Hindlimb muscle (tissue), 1 donor: ENCODE measurements around the gene CAMTA1. TPM values are rescaled to one million over a fixed set of nuclear protein-coding genes. Genes with fewer than 3 reads are reported as not detected.

Experiments used
- DNase-seq: peaks from one replicate; pipeline ENCODE4 v3.0.0-alpha.2; 2013
- polyA plus RNA-seq: library from polyadenylated mRNA; unstranded; fragments of 120-200 nt; gene quantifications from one replicate; pipeline ENCODE4 v1.2.1, GENCODE V29; 2013; ENCODE audit not compliant: insufficient read length

Gene CAMTA1
- polyA plus RNA-seq, 1 donor: 39.5 TPM

DNA sequence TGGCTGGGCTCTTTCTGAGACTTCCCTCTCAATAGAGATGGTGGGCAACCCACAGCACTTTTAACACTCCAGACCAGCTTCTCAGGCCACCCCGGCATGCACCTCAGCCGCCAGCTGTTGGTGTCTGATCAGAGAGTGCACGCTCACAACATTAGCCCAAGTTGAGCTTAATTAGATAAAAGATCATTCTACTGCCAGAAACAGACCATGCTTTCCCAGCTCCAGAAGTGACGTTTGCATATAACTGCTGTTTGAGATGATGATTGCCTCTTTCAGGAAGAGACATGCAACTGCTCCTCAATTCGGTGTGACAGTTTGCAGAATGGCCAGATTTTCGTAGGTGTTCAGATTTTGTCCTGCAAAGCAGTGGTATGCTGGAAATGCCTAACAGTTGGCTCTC is 700.6 kb downstream of the CAMTA1 start:
- no peak for DNase-seq

DNA sequence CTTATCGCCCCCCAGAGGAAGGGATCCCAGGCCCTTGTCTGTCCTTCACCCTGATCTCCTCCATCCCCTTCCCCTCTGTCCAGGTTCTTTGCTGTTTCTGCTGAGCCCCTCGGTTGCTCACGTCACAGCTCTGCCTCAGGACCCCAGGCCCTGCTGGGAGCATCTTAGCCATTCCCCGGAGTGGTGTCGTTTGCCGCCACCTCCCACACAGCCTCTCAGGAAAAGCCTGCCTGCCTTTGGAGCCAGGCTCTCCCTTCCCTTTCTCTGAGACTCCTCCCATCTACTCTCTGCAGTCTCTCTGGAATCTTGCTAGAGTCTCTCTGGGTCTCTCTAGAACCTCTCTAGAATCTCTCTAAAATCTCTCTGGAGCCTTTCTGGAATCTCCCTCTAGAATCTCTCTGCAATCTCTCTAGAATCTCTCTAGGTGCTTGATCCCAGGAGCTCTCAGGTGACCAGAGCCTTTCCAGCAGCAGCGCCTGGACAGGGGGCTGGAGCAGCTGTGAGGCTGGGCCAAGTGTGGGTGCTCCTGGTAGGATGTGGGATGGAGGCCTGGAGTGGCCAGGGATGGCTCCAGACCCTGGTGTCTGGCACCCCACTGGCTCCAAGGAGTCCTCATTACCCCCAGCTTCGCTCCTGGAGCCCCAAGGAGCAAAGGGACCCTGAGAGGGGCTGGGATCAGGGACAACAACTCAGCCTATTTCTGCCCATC is 702.7 kb downstream of the CAMTA1 start:
- DNase-seq: no peak

DNA sequence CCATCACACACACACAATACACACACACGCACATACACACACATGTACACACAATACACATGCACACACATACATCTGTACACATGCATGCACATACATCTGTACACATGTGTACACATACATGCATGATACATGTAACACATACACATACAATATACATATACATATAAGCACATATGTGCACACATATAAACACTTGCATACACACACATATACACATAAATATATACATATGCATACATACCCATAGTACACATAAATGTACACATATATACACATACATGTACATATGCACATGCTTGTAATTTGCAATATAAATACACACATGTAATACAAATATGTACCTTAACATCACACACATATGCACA is 703.2 kb downstream of the CAMTA1 start:
- DNase-seq: no peak

DNA sequence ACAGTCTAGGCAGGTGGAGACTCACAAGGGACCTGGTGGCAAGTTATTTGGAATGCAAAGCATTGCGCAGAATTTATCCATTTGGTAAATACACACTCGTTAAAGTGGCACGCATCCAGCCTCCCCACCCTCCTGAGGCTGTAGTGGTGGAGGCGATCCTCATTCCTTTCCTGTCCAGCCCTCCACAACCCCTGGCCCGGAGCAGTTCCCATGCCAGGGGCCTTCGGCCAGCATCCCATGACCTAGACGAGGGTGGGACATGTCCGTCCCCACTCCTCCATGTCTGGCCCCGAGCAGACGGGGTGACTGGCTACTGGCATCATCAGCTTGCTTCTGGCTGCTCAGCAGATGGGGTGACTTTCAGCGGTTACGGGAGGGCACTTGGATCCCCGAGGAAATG is 704.3 kb downstream of the CAMTA1 start:
- no peak for DNase-seq

DNA sequence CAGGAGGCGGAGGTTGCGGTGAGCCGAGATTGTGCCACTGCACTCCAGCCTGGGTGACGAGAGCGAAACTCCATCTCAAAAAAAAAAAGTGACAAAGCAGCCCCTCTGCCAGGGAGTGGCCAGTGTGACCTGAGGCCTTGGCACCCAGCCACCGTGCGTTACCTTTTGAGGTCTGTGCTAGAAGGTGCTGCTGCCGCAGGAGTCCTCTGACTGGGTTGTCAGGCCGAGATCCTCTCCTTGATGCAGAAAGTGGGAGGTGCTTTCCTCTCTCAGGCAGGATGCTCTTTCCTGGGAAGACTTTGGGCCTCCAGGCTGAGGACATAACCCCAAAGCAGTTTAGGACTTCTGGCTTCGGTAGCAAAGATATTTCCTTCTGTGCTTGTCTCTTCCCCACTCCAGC is 705.3 kb downstream of the CAMTA1 start:
- DNase-seq: no peak

DNA sequence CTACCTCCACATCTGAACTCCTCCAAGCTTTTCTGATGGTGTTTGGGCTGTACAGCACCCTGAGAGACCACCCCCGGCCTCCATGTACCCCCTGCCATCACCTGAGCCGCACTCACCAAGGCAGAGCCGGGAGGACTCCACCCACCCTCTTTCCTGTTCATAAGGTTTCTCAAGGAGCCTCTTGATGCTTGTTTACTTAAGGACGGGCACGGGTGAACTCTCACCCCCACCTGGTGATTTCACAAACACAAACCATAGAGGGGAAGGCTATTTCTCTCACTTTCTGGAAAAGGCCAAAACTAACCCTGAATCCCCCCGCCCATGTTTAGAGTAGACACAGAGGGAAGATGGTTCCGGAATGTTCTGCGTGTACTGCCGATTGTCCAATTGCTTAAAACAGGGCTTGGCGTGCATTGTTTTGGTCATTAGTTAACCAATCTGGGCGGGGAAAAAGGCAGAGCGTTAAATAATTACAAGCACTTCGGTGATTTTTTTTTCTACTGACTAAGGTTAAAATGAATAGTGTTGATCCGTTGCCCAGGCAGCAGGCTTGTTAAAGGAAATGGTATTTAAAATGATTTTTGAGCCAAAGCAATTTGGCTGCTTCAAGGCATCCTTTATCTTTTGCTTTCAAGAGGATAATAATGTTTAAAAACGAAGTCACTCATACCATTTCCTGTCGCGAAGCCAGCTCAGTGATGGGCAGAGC is 706.0 kb downstream of the CAMTA1 start:
- no peak for DNase-seq

DNA sequence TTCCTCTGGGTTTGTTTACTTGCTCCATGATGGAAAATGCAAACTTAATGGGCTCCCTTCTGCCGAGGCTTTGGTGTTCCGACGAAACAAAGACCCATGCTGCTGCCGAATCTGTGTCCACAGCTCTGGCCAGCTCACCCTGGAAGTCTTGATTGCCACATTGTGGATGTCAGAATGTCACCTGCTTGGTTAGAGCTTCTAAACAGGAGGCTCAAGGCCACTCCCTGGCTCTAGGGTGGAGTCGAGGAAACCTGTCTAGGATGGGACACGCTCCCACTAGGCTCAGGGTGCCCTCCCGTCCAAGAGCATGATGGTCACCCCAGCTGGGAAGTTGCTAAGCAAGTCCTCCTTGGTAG is 706.5 kb downstream of the CAMTA1 start:
- DNase-seq: no peak

DNA sequence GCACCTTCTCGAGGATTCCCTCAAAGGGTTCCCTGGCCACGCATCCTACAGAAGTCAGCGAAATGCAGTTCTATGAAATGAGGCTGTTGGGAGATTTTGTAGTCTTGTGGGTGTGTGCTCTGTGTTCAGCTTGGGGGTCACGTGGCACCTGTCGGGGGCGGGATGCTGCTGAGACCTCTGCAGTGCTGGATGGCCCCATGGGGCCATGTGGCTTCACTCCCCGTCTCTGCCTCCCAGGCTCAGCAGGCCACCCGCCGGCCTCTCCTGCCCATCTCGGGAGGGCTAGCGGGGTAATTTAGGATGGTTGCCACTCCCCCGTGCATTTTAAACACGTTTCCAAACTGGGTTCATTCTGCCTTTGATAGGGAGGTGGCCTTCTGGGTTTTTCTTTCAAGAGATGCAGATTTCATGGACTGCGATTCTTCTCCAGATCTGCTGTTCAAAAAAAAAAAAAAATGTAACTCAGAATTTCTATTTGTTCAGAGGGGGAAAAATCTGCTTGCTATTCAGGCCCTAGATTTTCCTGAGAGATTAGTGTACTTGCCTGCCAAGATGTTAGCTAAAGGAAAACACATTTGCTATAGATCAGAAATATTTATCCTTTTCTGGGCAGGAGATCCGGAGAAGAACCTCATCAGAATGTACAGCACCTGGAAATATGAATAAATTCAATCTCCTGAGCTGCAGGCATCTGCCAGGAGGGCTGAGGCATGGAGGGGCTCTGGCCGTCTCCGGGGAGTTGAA is 708.6 kb downstream of the CAMTA1 start:
- no peak for DNase-seq

DNA sequence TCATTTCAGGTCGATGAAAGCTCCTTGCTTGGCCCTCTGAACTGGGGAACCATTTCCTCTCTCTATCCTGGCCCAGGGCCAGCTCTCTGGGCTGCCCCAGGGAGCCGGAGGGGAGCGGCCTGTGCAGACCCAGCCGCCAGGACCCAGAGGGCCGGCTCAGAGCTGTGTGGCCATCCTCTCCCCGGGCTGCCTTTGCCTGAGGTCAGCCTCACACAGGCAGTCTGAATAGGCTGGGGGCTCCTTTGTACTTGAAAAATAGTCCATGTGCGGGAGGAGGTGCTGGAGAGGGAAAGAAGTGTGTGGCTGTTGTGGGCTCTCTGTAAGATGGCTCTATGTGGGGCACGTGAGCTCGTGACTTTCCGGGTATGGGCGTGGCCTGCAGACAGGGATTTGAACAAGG is 710.7 kb downstream of the CAMTA1 start:
- no peak for DNase-seq

DNA sequence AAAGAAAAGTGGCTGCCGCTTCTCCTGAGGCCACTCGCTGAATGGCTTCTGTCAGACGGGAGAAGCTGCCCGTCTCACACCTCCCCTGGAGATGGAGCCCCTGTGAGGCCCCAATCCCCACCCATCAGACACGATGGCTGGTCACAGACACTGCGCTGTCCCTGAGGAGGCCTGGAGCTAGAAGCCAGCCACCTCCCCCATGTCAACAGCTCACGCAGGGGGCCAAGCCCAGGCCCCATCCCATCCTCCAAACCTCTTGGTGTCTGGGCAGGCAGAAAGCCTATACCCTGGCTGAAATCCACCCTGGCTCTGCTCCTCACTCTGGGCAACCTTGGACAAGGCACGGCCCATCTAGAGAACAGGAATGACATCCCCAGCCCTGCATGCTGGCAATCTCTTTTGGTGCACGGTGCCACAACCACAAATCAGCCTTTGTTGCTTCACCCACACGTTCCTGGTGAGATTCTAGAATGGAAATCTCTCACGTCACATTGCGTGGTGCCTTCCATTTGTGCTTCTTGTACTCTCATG is 711.9 kb downstream of the CAMTA1 start:
- no peak for DNase-seq

DNA sequence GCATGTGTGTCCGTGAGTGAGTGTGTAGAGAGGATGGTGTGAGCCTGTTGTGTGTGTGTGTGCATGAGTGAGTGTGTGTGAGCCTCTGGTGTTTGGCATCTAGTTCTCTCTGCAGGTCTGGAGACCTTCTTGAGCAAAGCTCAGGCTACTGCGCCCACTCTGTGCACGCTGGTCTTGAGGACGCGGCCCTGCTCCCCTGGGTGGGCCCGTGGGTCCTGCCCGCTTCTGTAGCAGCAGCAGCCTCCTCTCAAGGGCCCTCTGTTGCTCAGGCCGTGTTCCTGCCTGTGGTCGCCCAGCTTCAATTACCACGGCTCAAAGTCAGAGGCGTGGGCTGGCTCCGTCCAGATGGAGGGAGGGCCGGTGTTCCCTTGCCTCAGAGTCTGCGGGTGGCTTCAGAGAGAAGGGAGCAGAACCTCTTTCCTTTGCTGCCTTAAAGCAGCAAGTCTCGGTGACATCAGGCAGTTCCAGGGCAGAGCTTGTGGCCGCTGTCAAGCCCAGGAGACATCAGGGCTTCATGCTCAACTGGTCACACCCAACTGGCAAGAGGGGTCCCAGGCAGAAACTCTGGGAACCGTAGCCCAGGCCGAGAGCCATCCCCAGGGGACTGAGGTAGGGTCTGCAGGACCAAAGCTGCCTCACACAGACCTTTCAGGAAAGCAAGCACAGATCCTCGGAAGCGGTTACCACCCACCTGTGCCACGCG is 715.3 kb downstream of the CAMTA1 start:
- no peak for DNase-seq

DNA sequence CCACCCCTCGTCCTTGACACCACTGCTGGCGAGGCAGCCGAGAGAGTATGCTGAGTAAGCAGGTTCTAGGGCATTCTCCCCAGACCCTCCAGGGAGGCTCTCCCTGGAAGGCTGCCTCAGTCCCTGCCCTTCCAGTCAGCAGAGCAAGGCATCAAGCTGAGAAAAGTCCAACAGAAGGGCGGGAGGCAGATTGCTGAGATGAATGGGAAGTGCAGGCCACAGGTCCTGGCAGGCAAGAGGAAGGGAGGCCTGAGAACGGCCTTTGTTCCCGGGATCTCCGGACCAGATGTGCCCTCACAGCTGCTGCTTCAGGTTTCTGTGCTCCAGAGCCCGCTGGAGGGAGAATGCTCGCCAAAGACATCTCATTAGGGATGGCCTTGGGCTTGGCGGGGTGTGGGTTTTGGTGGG is 715.8 kb downstream of the CAMTA1 start:
- DNase-seq: peak; percentile 39

DNA sequence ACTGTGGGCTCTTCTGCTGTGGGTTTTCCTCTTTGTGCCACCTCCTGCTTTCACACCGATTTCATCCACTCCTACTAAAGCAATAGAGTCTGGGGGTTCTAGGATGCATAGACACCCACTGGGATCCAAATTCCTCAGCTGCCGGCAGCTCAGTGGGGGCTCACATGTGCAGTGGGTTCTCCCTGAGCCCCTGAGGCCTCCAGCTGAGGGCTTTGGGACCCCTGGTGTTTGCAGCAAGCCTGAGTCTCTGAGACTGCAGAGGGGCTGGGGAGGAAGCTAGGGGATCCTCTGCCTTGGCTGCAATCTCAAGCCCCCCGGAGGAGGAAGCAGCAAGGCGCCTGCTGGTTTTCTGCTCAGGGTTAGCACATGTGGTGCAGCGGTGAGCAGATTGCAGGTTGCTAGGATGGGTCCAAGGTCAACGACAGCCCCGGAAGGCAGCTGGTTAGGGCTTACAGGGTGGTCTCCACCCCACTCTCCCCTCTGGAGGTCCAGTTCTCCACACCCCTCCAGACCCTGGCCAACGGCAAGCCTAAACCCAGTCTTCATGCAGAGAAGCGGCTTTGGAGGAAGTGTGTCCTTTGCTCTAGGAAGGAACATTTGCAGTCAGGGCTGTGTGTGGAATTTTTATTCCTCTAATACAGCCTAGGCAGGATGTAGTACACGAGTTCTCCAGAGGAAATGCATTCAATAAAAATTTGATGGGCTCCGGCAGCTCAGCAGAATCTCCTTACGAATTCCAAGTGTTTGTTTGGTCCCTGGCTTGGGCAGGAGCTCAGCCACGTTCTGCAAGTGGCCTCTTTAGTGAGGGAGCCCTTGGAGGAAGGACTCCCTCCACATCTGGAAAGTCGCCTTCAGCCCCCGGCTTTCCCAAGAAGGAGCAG is 716.7 kb downstream of the CAMTA1 start:
- DNase-seq: no peak

DNA sequence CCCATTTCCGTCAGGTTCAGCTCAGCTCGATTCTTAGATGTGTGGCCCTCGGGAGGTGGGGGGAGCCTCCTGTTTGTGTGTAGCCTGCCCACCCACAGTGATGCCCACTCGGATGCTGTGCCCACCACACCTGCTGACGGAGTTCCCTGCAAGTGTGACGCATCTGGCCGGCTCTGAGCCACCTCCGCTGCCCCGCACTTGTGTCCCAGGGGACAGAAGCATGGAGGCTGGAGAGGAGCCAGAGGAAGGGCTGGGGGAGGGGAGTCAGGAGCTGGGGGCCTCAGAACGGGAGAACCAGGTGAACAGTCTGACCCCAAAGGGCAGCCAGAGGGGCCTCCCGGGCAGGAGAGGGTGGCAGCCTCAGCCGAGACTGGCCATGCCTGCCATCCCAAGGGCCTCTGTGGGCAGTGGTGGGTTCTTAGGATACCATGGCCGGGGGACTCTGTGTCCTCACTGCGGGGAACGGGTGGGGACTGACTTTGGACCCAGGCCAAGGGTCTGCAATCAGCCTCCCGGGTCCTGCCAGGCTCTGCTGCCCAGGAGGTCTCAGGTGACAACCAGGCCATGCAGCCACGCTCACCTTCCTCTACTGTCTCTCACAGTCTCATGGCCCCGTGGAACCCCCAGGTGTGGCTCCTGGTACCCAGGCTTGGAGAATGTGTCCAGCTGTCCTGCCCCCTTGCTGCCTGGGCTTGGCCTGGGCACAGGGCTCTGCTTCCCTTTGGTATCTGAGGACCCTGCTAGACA is 718.6 kb downstream of the CAMTA1 start:
- DNase-seq: no peak

DNA sequence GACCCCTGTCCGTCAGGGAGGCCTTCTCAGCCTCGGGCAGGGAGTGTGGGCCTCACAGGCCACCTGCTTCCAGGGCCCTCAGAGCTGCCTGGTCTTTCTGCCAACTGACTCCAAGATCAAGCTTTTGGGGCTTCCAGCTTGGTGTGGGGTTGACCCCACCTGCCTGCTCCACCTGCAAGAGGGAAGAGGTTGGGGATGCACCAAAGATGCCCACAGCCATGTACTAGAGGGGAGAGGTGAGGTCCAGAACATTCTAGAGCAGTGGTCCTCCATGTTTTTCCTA is 719.1 kb downstream of the CAMTA1 start:
- no peak for DNase-seq

DNA sequence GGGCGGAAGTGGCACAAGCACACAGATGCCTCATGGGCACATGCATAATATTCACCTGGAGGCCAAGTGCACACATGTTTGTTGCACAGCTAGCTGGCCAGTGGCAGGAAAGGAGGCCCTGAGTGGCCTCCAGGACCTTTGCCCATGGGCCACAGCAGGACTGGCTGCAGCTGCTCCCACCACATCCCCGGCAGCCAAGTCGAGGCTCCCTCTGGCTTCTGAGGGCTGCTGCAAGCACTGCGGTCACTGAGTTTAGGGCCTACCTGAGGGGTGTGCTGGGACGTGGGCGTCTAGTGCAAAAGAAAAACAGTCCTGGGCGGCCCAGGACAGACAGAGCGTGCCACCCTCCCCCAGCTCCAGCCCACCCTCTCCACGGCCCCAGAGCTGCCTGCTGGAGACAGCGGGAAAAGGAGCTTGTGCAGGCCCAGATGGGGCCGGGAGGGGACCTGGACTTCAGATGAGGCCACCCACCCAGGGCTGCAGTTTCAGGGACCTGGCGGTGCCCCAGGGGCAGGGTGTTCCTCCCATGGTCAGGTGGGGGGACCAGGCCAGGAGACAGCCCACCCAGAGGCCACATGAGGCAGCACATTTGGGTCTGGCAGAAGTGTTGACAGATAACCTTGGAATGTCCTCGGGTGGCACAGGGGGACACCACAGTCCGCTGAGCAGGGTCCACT is 720.0 kb downstream of the CAMTA1 start:
- DNase-seq: no peak

DNA sequence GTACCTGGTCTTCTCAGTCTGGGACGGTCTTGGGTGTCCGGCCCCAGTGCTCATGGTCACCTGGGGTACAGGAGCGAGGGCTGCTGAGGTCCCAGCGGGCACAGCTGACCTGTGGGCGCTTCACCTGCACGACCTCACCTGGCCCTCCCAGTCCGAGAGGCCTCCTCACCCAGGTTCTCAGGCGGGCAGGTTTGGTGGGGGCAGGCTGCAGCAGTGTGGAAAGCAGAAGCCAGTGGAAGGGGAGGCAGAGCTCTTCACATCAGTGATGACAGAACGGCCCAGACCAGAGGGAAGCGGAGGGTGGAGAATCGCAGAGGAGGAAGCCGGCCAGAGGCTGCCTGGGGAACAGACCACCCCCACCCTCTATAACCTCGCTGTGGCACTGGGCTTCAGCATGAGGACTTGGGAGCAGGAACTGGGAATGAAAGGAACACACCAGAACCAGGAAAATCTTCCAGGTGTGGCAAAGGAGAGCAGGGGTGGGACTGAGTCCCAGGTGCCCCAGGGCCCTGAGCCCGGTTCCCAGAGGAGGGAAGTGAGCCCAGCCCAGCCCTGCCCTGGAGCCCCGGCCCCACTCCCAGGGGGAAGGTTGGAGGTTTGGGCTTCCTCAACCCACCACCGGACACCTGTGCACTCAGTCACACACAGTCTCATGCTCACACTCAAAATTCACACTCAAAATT is 720.7 kb downstream of the CAMTA1 start:
- no peak for DNase-seq

DNA sequence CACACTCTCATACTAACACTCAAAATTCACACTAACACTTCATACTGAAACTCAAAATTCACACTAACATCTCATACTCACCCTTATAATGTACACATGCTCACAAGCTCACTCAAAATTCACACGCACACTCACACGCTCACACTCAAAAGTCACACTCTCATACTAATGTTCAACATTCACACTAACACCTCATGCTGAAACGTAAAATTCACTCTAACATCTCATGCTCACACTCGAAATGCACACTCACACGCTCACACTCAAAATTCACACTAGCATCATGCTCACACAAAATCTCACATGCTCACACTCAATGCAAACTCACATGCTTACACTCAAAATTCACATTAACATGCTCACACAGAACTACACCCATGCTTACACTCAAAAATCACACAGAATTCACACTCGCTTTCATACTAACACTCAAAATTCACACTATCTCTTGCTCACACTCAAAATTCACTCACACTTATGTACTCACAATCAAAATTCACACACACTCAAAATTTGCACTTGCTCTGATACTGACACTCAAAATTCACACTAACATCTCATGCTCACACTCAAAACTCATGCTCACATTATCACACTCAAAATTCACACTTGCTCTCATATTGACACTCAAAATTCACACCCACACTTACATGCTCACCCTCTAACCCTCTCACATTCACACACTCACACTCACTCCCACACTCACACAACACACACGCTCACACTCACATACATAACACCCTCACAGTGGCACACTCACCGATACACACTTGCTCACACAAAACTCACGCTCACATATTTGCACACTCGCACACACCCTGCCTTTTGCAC is 721.4 kb downstream of the CAMTA1 start:
- no peak for DNase-seq

DNA sequence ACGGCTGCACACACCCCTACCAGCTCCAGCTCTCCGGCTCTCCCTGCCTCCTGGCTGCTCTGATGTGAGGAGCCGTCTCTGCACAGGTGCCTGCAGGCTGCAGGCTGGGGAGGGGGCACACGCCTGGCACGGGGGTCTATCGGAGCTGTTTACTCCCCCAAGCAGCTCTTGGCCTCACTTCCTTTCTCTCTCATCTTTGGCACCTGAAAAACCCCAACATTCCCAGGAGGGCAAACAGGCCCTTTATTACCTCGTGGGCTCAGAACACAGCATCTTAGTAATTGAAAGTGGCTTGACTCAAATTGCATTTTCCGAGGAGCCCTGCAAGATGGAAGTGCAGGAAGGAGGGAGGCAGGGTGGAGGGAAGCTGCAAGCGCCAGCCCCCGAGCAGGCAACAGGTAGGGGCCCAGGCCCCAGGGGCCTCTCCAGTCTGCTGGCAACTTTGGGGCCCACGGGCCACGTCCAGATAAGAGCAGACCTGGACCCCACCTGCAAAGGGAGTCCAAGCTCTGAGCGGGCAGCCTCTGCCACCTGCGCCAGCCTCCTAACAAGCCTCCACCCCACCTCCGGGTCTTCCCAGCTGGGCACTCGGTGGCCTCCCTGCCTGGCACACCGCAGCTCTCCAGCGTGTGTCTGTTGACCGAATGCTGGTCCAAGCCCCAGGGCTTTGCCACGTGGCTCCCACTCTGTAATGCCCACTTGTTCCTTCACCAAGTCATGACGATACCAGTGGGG is 722.2 kb downstream of the CAMTA1 start:
- no peak for DNase-seq
